ENCODE results near the gene YARS1. TPM values are rescaled to one million over a fixed set of nuclear protein-coding genes. Genes with fewer than 3 reads are reported as not detected.

Gene YARS1
- total and polyA plus RNA-seq, 2 donors (not counting 1 experiment from before 2014, with no cell fraction given) = 94.4 to 295 TPM

DNA sequence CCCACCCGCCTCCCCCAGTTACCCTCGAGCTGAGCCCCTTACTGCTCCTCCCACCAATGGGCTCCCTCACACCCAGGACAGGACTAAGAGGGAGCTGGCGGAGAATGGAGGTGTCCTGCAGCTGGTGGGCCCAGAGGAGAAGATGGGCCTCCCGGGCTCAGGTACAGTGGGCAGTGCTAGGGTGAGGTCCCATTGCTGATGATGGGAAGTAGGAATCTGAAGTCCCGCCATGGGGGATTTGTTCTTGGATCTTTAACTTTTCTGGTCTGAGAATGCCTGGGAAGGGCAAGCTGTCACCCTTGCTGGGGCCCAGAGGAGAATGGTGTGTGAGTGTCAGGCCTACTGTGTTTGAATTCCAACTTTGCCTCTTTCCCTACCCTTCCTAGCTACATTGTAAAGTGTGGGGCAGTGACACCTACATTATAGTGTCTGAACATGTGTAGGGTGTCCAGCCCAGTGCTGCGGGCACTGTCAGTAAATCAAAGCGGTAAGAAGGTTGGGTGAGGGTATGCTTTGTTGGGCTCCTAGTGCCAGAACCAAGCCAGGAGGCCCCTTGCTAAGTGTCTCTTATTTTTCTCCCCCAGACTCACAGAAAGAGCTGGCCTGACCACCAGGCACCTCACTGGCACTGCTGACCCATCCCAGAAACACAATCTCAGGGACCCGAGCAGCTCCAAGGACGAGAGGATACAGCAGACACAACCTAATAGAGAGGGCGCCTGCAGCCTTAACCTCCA is 44.7 kb downstream of the YARS1 start:
- H3K36me3 ChIP-seq (ENCODE audit: control insufficient read depth, insufficient read depth, low read length) = peaks cover 16% of the 10 kb centered on the region
- TF ChIP-seq EZH2 (IDR thresholded peaks at IDR 0.05; ENCODE audit: low read length, missing control alignments) = no peak
- TF ChIP-seq, protein P1, sequence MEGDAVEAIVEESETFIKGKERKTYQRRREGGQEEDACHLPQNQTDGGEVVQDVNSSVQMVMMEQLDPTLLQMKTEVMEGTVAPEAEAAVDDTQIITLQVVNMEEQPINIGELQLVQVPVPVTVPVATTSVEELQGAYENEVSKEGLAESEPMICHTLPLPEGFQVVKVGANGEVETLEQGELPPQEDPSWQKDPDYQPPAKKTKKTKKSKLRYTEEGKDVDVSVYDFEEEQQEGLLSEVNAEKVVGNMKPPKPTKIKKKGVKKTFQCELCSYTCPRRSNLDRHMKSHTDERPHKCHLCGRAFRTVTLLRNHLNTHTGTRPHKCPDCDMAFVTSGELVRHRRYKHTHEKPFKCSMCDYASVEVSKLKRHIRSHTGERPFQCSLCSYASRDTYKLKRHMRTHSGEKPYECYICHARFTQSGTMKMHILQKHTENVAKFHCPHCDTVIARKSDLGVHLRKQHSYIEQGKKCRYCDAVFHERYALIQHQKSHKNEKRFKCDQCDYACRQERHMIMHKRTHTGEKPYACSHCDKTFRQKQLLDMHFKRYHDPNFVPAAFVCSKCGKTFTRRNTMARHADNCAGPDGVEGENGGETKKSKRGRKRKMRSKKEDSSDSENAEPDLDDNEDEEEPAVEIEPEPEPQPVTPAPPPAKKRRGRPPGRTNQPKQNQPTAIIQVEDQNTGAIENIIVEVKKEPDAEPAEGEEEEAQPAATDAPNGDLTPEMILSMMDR (conservative IDR thresholded peaks at IDR 0.05 in 1 of 2, IDR thresholded peaks at IDR 0.05 in 1 of 2; ENCODE audit: low read depth in 1 of 2, low read length in 2 of 2) = no peak
- no peak for DNase-seq (ENCODE audit: low read depth in 2 of 2)
- H3K27ac ChIP-seq (ENCODE audit: insufficient read depth, low read length) = no peak overlapping the region
- no peaks in the 10 kb centered on the region for H4K20me1 ChIP-seq (ENCODE audit: control insufficient read depth, extremely low read depth, insufficient read depth, low read length)
- H3K27me3 ChIP-seq (ENCODE audit: control insufficient read depth, insufficient read depth, low read length) = no peaks in the 10 kb centered on the region
- H3K4me3 ChIP-seq (replicated peaks in 1 of 4; ENCODE audit: control extremely low read depth in 1 of 4, insufficient read depth in 1 of 4, low read depth in 3 of 4, low read length in 4 of 4) = no peak overlapping the region
- H3K4me2 ChIP-seq (ENCODE audit: extremely low read depth, insufficient read depth, low read length) = no peak overlapping the region
- H3K4me1 ChIP-seq (ENCODE audit: control insufficient read depth, extremely low read depth, insufficient read depth, low read length) = peaks cover 7% of the 10 kb centered on the region
- H3K79me2 ChIP-seq (ENCODE audit: control insufficient read depth, insufficient read depth, low read length) = no peaks in the 10 kb centered on the region
- no peaks in the 10 kb centered on the region for H3K9me3 ChIP-seq (ENCODE audit: control insufficient read depth, insufficient read depth, low read depth, low read length)
- H2AFZ ChIP-seq (ENCODE audit: low read length) = no peak overlapping the region
- H3K9ac ChIP-seq (ENCODE audit: insufficient read depth, low read length) = no peak overlapping the region

- Histone ChIP-seq H3K9me3 (ENCODE audit: control insufficient read depth, insufficient read depth, low read depth, low read length) (no peaks in the 10 kb centered on the region), H3K27me3 (ENCODE audit: control insufficient read depth, insufficient read depth, low read length) (no peaks in the 10 kb centered on the region), H3K79me2 (ENCODE audit: control insufficient read depth, insufficient read depth, low read length) (no peaks in the 10 kb centered on the region), H3K27ac (ENCODE audit: insufficient read depth, low read length) (no peak overlapping the region), H3K4me1 (ENCODE audit: control insufficient read depth, extremely low read depth, insufficient read depth, low read length) (peaks cover 8% of the 10 kb centered on the region), H3K36me3 (ENCODE audit: control insufficient read depth, insufficient read depth, low read length) (peaks cover 16% of the 10 kb centered on the region), H3K4me2 (ENCODE audit: extremely low read depth, insufficient read depth, low read length) (no peak overlapping the region), H3K4me3 (replicated peaks in 1 of 4; ENCODE audit: control extremely low read depth in 1 of 4, insufficient read depth in 1 of 4, low read depth in 3 of 4, low read length in 4 of 4) (no peak overlapping the region), H3K9ac (ENCODE audit: insufficient read depth, low read length) (no peak overlapping the region), H2AFZ (ENCODE audit: low read length) (no peak overlapping the region), H4K20me1 (ENCODE audit: control insufficient read depth, extremely low read depth, insufficient read depth, low read length) (no peaks in the 10 kb centered on the region)
- TF ChIP-seq EZH2 (IDR thresholded peaks at IDR 0.05; ENCODE audit: low read length, missing control alignments) = no peak
- TF ChIP-seq, protein P1 (conservative IDR thresholded peaks at IDR 0.05 in 1 of 2, IDR thresholded peaks at IDR 0.05 in 1 of 2; ENCODE audit: low read depth in 1 of 2, low read length in 2 of 2) = no peak
- DNase-seq (ENCODE audit: low read depth in 2 of 2) = no peak
Measured at GRCh38 chr1:32771561-32772280, 45.4 kb downstream of the YARS1 start.

- H4K20me1 ChIP-seq (ENCODE audit: control insufficient read depth, extremely low read depth, insufficient read depth, low read length) = no peaks in the 10 kb centered on the region
- TF ChIP-seq, protein P1 (conservative IDR thresholded peaks at IDR 0.05 in 1 of 2, IDR thresholded peaks at IDR 0.05 in 1 of 2; ENCODE audit: low read depth in 1 of 2, low read length in 2 of 2) = no peak
- TF ChIP-seq EZH2 (IDR thresholded peaks at IDR 0.05; ENCODE audit: low read length, missing control alignments) = no peak
- no peak for DNase-seq (ENCODE audit: low read depth in 2 of 2)
Measured at GRCh38 chr1:32770741-32771548, 46.2 kb downstream of the YARS1 start.

More at GRCh38 chr1:32770741-32771548, 46.2 kb downstream of the YARS1 start:
- H3K27ac ChIP-seq (ENCODE audit: insufficient read depth, low read length) = no peak overlapping the region
- H3K79me2 ChIP-seq (ENCODE audit: control insufficient read depth, insufficient read depth, low read length) = no peaks in the 10 kb centered on the region
- no peaks in the 10 kb centered on the region for H3K9me3 ChIP-seq (ENCODE audit: control insufficient read depth, insufficient read depth, low read depth, low read length)
- H2AFZ ChIP-seq (ENCODE audit: low read length) = no peak overlapping the region
- peaks cover 8% of the 10 kb centered on the region for H3K4me1 ChIP-seq (ENCODE audit: control insufficient read depth, extremely low read depth, insufficient read depth, low read length)
- H3K36me3 ChIP-seq (ENCODE audit: control insufficient read depth, insufficient read depth, low read length) = peaks cover 16% of the 10 kb centered on the region
- H3K4me3 ChIP-seq (replicated peaks in 1 of 4; ENCODE audit: control extremely low read depth in 1 of 4, insufficient read depth in 1 of 4, low read depth in 3 of 4, low read length in 4 of 4) = no peak overlapping the region
- no peak overlapping the region for H3K4me2 ChIP-seq (ENCODE audit: extremely low read depth, insufficient read depth, low read length)
- no peak overlapping the region for H3K9ac ChIP-seq (ENCODE audit: insufficient read depth, low read length)
- no peaks in the 10 kb centered on the region for H3K27me3 ChIP-seq (ENCODE audit: control insufficient read depth, insufficient read depth, low read length)

Measured in fibroblast of lung (primary cell).